HG02970 (cell line): ENCODE measurements around the gene USP53.
"Not testable (repeated sequence)": the region's sequence is repeated elsewhere in the genome, so short reads cannot be mapped to it uniquely, and the experiment has no call there.

ENCODE experiments used
- ATAC-seq: cut with Tn5 transposase; IDR thresholded peaks from one replicate; pipeline ENCODE4 v1.9.1; 2021; ENCODE audit warnings: mild to moderate bottlenecking, moderate library complexity, moderate number of reproducible peaks; ENCODE audit not compliant: unreplicated experiment, low FRiP score

The USP53 gene

GRCh38 chr4:119212234-119212963, at the start of gene USP53:
TSS of gene USP53 (plus strand) at chr4:119212713. CDS start at chr4:119239760, 27,047 bp downstream.
- peak; percentile 93 for ATAC-seq

GRCh38 chr4:119165767-119166166, 46.7 kb upstream of the USP53 start:
- no peak for ATAC-seq

DNA sequence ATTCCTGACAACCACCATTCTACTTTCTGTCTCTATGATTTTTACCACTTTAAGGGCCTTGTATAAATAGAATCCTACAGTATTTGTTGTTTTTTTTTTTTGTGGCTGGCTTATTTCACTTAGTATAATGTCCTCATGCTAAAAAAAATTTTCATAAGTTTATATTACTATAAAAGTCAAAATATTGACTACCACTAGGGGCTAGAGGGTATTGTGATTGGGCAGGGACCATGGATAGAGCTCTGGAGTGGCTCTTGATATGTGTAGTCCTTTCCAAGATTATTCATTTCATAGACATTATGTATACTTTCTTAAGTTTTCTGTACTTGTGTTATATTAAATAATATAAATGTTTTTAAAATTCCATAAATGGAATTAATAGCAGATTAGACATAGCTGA, 42.3 kb upstream of the USP53 start:
- ATAC-seq, result no peak

GRCh38 chr4:119172223-119172622, 40.3 kb upstream of the USP53 start:
- ATAC-seq, result no peak

GRCh38 chr4:119173729-119174361, 38.7 kb upstream of the USP53 start:
- ATAC-seq, result not testable (repeated sequence)

DNA sequence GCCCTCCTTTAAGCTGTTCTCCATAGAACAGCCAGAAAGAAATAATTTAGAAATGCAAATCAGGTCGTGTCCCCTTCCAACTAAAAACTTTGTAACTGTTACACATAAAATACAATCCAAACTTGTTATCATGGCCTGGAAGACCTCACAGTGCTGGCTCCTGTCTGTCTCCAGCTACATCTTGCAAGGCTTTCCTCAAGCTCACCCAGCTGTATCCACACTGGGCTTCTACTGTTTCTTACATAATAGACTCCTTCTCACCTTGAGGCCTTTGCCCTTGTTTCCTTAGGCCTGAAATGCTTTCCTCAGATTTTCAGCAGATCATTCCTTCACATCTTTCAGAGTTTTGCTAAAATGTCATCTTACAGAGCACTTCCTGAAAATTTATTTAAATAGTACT, 33.5 kb upstream of the USP53 start:
- no peak for ATAC-seq

GRCh38 chr4:119184128-119184527, 28.4 kb upstream of the USP53 start:
- no peak for ATAC-seq

GRCh38 chr4:119189638-119190037, 22.9 kb upstream of the USP53 start:
- ATAC-seq, result no peak

DNA sequence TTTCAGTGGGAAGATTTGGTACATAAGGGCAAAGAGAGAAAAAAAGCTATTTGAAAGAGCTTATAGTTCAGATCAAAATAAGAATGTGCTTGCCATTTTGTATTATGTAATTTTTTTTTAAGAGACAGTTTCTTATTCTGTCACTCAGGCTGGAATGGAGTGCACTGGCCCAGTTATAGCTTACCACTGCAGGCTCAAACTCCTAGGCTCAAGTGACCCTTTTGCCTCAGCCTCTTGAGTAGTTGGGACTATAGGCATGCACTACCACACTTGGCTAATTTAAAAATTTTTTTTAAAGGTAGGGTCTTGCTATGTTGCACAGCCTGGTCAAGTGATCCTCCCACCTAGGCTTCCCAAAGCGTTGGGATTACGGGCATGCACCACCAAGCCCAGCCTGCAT, 22.2 kb upstream of the USP53 start:
- no peak for ATAC-seq

DNA sequence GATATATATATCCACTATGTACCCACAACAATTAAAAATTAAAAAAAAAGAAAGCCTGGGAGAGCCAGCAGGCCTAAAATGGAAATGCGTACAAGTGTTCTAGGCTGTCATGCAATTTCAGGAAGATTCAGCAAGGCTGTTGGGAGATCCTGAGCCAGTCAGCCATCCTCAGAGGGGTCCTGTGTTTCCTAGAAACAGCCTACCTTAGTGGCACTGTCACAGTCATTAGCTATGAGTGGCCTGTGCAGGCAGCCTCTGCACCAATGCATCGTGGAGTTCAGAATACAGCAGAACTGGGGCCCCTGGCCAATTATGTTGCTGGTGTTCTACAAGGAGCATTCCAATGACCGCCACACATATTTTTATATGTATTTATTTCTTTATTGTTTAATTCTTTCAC, 21.0 kb upstream of the USP53 start:
- ATAC-seq, result no peak

GRCh38 chr4:119197772-119198212, 14.7 kb upstream of the USP53 start:
- ATAC-seq, result no peak

DNA sequence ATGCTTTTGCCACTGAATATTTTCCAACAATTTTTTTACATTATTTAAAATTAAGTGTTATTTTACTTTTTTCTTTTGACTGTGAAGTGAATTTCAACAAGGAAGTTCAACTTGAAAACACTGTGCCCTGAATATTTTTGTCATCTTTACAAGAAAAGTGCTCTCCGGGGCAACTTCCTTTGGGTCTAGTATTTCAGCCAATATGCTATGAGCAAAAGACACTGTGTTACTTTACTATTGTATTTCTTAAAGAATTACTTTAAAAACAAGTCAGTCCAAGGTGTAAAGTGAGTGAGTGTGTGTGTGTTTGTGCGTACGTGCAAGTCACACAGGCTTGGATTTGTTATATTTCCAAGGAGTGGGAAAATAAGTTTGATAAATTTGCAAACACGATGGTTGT, 7.6 kb upstream of the USP53 start:
- ATAC-seq, result no peak

DNA sequence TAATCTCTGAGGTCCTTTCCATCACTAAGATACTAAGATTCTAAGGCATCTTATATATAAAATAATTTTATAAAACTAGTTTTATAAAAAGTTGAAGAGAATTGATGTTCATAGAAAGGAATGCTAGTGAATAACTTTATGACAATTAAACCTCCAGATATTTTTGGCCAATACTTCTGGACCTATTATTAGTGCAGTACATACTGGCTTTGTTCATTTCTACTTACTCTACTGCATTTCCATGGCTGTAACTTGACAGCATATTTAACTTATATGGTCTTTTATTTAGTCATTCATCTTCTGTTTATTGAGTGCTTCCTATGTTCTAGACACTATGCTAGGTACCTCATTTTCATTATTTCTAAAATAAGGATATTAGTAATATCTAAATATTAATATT, 6.8 kb upstream of the USP53 start:
- no peak for ATAC-seq

GRCh38 chr4:119206178-119206577, 6.3 kb upstream of the USP53 start:
- no peak for ATAC-seq

- ATAC-seq, result no peak
Observed at GRCh38 chr4:119207051-119207450, 5.5 kb upstream of the USP53 start.

DNA sequence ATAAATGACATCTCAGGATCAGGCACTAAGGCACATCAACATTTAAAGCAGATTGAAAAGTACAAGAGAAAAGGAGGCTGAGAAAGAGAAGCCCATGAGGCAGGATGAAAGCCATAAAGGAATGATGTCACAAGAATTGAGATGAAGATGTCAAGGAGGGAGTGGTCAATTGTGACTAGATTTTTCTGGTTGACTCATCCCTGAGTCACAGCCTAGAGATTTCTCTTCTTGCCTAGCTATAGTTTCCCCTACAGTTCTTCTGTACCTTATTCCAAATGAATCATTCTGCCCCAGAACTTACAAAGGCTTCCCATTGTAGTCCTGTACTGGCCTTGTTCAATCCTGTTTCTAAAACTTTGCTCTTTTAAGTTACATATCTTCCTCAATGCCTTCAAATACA, 3.4 kb upstream of the USP53 start:
- ATAC-seq, result no peak

GRCh38 chr4:119209586-119209985, 2.9 kb upstream of the USP53 start:
- ATAC-seq, result no peak

GRCh38 chr4:119210775-119211174, 1.7 kb upstream of the USP53 start:
- ATAC-seq, result no peak

DNA sequence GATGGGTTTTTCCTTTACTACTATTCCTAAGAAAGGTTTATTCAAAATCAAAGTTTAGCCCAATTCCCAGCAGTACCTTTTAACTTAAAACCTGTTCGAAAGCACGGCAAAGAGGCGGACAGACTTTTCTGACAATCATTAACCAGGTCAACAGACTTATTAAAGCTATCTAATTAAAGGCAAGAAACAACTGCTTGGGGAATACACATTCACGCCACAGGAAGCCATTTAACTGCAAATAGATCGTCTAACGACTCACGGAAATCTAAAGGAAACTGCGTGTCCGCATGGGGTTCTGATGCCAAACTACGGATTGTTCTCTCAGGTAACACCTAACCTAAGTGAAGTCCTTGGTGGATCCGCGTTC, 663 bp upstream of the USP53 start:
- no peak for ATAC-seq

DNA sequence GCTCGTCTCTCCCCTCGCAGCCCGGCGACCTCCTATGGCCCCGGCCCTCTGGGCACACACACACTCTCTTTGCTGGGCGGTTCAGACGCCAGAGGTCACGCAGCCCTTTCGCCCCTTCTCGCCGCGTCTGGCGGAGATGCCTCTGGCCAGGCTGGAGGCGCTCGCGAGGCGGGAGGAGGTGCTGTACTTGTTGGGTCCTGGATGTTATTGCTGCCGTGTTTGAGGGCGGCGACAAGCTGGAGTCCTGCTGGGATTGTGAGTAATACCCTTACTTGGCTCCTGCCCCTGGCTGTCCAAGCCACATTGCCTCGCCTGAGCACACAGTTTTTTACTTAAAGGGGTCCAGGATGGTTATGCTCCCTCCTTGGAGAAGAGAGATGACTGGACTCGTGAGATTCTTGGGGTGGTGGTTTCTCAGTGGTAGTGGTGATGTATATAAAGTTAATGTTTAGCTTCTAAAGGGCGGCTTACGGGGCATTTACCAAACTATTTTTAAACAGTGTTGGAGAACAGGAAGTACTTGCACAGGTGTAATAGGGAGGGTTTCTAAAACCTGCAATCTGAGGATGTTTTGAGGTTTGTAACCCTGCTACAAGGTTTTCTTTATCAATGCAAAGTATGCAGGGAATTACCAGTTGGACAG, 572 bp downstream of the USP53 start:
- peak; percentile 40 for ATAC-seq

- ATAC-seq, result no peak
Observed at GRCh38 chr4:119218093-119218492, 5.6 kb downstream of the USP53 start.

DNA sequence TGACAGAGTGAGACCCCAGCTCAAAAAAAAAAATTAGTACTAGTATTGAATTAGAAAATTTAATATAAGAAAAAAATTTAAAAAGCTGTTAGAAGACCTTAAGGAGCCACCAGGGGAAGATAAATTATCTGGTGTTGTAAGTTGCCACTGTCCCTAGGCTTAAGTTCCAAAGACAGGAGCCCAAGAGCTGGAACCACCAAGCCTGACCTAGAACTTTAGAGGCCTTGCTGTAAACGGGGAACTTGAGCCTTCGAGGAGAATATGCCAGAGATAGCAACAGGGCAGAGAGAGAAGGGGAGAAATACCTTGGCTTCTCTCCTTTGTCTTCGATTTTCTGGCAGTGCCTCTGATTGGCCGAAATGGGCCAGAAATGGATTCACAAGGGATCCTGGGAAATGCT, 8.9 kb downstream of the USP53 start:
- no peak for ATAC-seq
